ENCODE measurements around the gene TSPAN9.

- TF ChIP-seq CTCF (IDR thresholded peaks at IDR 0.05 in 2 of 3, conservative IDR thresholded peaks at IDR 0.05 in 1 of 3; ENCODE audit: borderline replicate concordance in 1 of 3, insufficient read depth in 1 of 3, low read depth in 2 of 3, low read length in 2 of 3) (no peak), POLR2A (IDR thresholded peaks at IDR 0.05; ENCODE audit: borderline replicate concordance, extremely low read depth, insufficient read depth, insufficient read length) (no peak), SRF (IDR thresholded peaks at IDR 0.05; ENCODE audit: low read depth) (no peak), MAX (IDR thresholded peaks at IDR 0.05) (no peak)
These were observed 15.5 kb upstream of the TSPAN9 start for GRCh38 chr12:3061501-3062215.

Data from HCT116 (cell line).